ENCODE measurements around the gene HEBP1. TPM values are rescaled to one million over a fixed set of nuclear protein-coding genes. Genes with fewer than 3 reads are reported as not detected.

The HEBP1 gene
- total and polyA plus RNA-seq, 4 donors: 27.7 to 70.0 (median 50.3) TPM

DNA sequence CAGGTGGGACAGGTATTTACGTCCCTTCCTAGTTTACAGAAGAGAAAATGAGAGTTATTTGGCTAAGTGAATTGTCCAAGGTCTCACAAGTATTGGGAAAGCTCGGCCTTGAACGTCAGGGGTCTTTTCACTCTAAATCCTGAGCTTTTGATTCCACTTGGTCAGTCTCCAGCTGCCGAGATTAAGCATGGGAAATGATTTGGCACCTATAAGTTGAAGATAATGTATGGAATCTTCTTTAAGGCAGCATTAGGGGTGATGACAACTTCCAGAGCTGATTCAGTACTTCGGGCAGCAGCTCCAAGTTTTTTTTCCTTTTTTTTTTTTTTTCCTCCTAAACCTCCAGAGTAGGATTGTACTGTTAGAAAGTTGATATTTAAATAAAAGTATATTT lies 44.8 kb upstream of the HEBP1 start:
- 11% methylated on average over 5 of the region's 5 CpGs for whole genome bisulfite sequencing
- H3K36me3 ChIP-seq (ENCODE audit: control insufficient read depth in 4 of 4, insufficient read depth in 3 of 4, low read depth in 1 of 4, low read length in 3 of 4): no peaks in the 10 kb centered on the region
- no peaks in the 10 kb centered on the region for H3K27me3 ChIP-seq (ENCODE audit: control insufficient read depth in 4 of 4, insufficient read depth in 4 of 4, low read length in 3 of 4)
- no peaks in the 10 kb centered on the region for H3K9me3 ChIP-seq (ENCODE audit: control insufficient read depth in 4 of 4, low read length in 3 of 4)
- H3K4me3 ChIP-seq (ENCODE audit: low read depth in 1 of 3, low read length in 3 of 3): peak overlapping the region; percentile 72 to 95 (median 89)
- no peak overlapping the region for H3K27ac ChIP-seq (ENCODE audit: low read depth in 1 of 2, low read length in 2 of 2)
- no peak overlapping the region for H3K9ac ChIP-seq (ENCODE audit: low read depth in 1 of 2, low read length in 2 of 2)
- no peak for DNase-seq (ENCODE audit: low spot score)
- TF ChIP-seq, protein P1, sequence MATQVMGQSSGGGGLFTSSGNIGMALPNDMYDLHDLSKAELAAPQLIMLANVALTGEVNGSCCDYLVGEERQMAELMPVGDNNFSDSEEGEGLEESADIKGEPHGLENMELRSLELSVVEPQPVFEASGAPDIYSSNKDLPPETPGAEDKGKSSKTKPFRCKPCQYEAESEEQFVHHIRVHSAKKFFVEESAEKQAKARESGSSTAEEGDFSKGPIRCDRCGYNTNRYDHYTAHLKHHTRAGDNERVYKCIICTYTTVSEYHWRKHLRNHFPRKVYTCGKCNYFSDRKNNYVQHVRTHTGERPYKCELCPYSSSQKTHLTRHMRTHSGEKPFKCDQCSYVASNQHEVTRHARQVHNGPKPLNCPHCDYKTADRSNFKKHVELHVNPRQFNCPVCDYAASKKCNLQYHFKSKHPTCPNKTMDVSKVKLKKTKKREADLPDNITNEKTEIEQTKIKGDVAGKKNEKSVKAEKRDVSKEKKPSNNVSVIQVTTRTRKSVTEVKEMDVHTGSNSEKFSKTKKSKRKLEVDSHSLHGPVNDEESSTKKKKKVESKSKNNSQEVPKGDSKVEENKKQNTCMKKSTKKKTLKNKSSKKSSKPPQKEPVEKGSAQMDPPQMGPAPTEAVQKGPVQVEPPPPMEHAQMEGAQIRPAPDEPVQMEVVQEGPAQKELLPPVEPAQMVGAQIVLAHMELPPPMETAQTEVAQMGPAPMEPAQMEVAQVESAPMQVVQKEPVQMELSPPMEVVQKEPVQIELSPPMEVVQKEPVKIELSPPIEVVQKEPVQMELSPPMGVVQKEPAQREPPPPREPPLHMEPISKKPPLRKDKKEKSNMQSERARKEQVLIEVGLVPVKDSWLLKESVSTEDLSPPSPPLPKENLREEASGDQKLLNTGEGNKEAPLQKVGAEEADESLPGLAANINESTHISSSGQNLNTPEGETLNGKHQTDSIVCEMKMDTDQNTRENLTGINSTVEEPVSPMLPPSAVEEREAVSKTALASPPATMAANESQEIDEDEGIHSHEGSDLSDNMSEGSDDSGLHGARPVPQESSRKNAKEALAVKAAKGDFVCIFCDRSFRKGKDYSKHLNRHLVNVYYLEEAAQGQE (IDR thresholded peaks at IDR 0.05): no peak
- TF ChIP-seq NR2F2 (IDR thresholded peaks at IDR 0.05) (no peak), RXRA (IDR thresholded peaks at IDR 0.05) (no peak), YY1 (IDR thresholded peaks at IDR 0.05) (no peak), RAD21 (IDR thresholded peaks at IDR 0.05) (no peak), TAF1 (conservative IDR thresholded peaks at IDR 0.05) (no peak), EGR1 (IDR thresholded peaks at IDR 0.05; ENCODE audit: low read depth in 2 of 2) (no peak), GABPA (IDR thresholded peaks at IDR 0.05 in 1 of 2, conservative IDR thresholded peaks at IDR 0.05 in 1 of 2) (no peak), FOXA1 (IDR thresholded peaks at IDR 0.05) (no peak), FOXA2 (IDR thresholded peaks at IDR 0.05) (no peak), JUND (IDR thresholded peaks at IDR 0.05) (no peak), HNF4G (IDR thresholded peaks at IDR 0.05) (no peak), SP1 (IDR thresholded peaks at IDR 0.05) (no peak), HNF4A (conservative IDR thresholded peaks at IDR 0.05) (no peak)
- TF ChIP-seq, protein P2, sequence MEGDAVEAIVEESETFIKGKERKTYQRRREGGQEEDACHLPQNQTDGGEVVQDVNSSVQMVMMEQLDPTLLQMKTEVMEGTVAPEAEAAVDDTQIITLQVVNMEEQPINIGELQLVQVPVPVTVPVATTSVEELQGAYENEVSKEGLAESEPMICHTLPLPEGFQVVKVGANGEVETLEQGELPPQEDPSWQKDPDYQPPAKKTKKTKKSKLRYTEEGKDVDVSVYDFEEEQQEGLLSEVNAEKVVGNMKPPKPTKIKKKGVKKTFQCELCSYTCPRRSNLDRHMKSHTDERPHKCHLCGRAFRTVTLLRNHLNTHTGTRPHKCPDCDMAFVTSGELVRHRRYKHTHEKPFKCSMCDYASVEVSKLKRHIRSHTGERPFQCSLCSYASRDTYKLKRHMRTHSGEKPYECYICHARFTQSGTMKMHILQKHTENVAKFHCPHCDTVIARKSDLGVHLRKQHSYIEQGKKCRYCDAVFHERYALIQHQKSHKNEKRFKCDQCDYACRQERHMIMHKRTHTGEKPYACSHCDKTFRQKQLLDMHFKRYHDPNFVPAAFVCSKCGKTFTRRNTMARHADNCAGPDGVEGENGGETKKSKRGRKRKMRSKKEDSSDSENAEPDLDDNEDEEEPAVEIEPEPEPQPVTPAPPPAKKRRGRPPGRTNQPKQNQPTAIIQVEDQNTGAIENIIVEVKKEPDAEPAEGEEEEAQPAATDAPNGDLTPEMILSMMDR (IDR thresholded peaks at IDR 0.05; ENCODE audit: low read depth, low read length, missing input control): no peak
- TF ChIP-seq, protein P3, sequence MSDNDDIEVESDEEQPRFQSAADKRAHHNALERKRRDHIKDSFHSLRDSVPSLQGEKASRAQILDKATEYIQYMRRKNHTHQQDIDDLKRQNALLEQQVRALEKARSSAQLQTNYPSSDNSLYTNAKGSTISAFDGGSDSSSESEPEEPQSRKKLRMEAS (IDR thresholded peaks at IDR 0.05): no peak
- TF ChIP-seq, protein P4, sequence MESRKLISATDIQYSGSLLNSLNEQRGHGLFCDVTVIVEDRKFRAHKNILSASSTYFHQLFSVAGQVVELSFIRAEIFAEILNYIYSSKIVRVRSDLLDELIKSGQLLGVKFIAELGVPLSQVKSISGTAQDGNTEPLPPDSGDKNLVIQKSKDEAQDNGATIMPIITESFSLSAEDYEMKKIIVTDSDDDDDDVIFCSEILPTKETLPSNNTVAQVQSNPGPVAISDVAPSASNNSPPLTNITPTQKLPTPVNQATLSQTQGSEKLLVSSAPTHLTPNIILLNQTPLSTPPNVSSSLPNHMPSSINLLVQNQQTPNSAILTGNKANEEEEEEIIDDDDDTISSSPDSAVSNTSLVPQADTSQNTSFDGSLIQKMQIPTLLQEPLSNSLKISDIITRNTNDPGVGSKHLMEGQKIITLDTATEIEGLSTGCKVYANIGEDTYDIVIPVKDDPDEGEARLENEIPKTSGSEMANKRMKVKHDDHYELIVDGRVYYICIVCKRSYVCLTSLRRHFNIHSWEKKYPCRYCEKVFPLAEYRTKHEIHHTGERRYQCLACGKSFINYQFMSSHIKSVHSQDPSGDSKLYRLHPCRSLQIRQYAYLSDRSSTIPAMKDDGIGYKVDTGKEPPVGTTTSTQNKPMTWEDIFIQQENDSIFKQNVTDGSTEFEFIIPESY (IDR thresholded peaks at IDR 0.05): no peak
- TF ChIP-seq, protein P5, sequence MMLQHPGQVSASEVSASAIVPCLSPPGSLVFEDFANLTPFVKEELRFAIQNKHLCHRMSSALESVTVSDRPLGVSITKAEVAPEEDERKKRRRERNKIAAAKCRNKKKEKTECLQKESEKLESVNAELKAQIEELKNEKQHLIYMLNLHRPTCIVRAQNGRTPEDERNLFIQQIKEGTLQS (IDR thresholded peaks at IDR 0.05): no peak
- peaks cover 0 to 8% (median 0%) of the 10 kb centered on the region in 4 donors for H3K4me1 ChIP-seq (ENCODE audit: control insufficient read depth in 4 of 4, insufficient read depth in 4 of 4, low read length in 3 of 4)
